ENCODE results near the gene HOXB3. TPM values are rescaled to one million over a fixed set of nuclear protein-coding genes. Genes with fewer than 3 reads are reported as not detected.

The HOXB3 gene
- total and polyA plus RNA-seq, 7 donors, result 0.96 to 8.8 (median 1.5) TPM

GRCh38 chr17:48546924-48547807 is 42.9 kb downstream of the HOXB3 start:
- no peaks in the 10 kb centered on the region for H3K9me3 ChIP-seq
- H3K4me1 ChIP-seq, result peaks cover 5% of the 10 kb centered on the region
- H3K27ac ChIP-seq, result peak overlapping the region; percentile 89
- WGBS, 3 donors, result 56 to 59% (median 57%) methylated on average over 10 of the region's 10 CpGs
- peaks cover 0 to 10% (median 8%) of the 10 kb centered on the region in 3 donors for H3K27me3 ChIP-seq (ENCODE audit: insufficient read depth in 3 of 3, low read length in 2 of 3)
- peak overlapping the region; percentile 44 for H3K4me3 ChIP-seq
- ATAC-seq, result no peak
- intact Hi-C loops (cut with DNase I), result no loop called here
- no peak for DNase-seq
- H3K36me3 ChIP-seq (ENCODE audit: insufficient read depth in 1 of 2, low read depth in 1 of 2), result peaks cover 0 to 8% of the 10 kb centered on the region in 2 donors
- TF ChIP-seq CTCF (IDR thresholded peaks at IDR 0.05), result no peak

GRCh38 chr17:48546137-48546923 is 43.7 kb downstream of the HOXB3 start:
- H3K9me3 ChIP-seq, result no peaks in the 10 kb centered on the region
- peak overlapping the region; percentile 44 for H3K4me3 ChIP-seq
- no peak for TF ChIP-seq CTCF (IDR thresholded peaks at IDR 0.05)
- peak overlapping the region; percentile 89 for H3K27ac ChIP-seq
- peaks cover 0 to 14% (median 7%) of the 10 kb centered on the region in 3 donors for H3K27me3 ChIP-seq (ENCODE audit: insufficient read depth in 3 of 3, low read length in 2 of 3)
- no peak for DNase-seq
- H3K4me1 ChIP-seq, result peaks cover 5% of the 10 kb centered on the region
- peaks cover 0 to 8% of the 10 kb centered on the region in 2 donors for H3K36me3 ChIP-seq (ENCODE audit: insufficient read depth in 1 of 2, low read depth in 1 of 2)
- WGBS, 3 donors, result 62 to 64% (median 64%) methylated on average over 10 of the region's 10 CpGs
- ATAC-seq, result no peak
- intact Hi-C loops (cut with DNase I), result no loop called here

- DNase-seq, result no peak
- peak overlapping the region; percentile 89 for H3K27ac ChIP-seq
- H3K36me3 ChIP-seq (ENCODE audit: insufficient read depth in 1 of 2, low read depth in 1 of 2), result peaks cover 0 to 5% of the 10 kb centered on the region in 2 donors
- H3K4me3 ChIP-seq, result peak overlapping the region; percentile 22
- H3K27me3 ChIP-seq (ENCODE audit: insufficient read depth in 3 of 3, low read length in 2 of 3), result peaks cover 0 to 12% (median 9%) of the 10 kb centered on the region in 3 donors
- intact Hi-C loops (cut with DNase I), result no loop called here
- no peak for TF ChIP-seq CTCF (IDR thresholded peaks at IDR 0.05)
- H3K4me1 ChIP-seq, result peaks cover 5% of the 10 kb centered on the region
- H3K9me3 ChIP-seq, result no peaks in the 10 kb centered on the region
- ATAC-seq, result no peak
- 96 to 100% (median 98%) methylated on average over 1 of the region's 1 CpG for WGBS, 3 donors
These were observed 44.5 kb downstream of the HOXB3 start for GRCh38 chr17:48545539-48545938.

GRCh38 chr17:48545022-48545375 is 45.0 kb downstream of the HOXB3 start, which contains the start of gene HOXB2:
Gene HOXB2, minus strand, starts transcription at chr17:48545109. Its CDS starts 198 bp downstream, at chr17:48544911.
- H3K36me3 ChIP-seq (ENCODE audit: insufficient read depth in 1 of 2, low read depth in 1 of 2), result no peaks in the 10 kb centered on the region
- peak within 1 kb of the TSS; percentile 85 for H3K4me3 ChIP-seq
- TF ChIP-seq CTCF (IDR thresholded peaks at IDR 0.05), result no peak
- peaks cover 0 to 9% (median 9%) of the 10 kb centered on the region in 3 donors for H3K27me3 ChIP-seq (ENCODE audit: insufficient read depth in 3 of 3, low read length in 2 of 3)
- ATAC-seq, result no peak
- no peak for DNase-seq
- H3K27ac ChIP-seq, result peak within 1 kb of the TSS; percentile 89
- intact Hi-C loops (cut with DNase I), result no loop called here
- no peaks in the 10 kb centered on the region for H3K9me3 ChIP-seq
- 29 to 38% (median 35%) methylated on average over 12 of the region's 12 CpGs for WGBS, 3 donors
- peaks cover 5% of the 10 kb centered on the region for H3K4me1 ChIP-seq
